K562 (cell line): Measurements from ENCODE around the gene LSM12. TPM values are rescaled to one million over a fixed set of nuclear protein-coding genes. Genes with fewer than 3 reads are reported as not detected.

Experiments
- ATF3 ChIP-seq, 2 experiments: fragments of 450-650 bp in 1 of 2; sonication (generic) in 1 of 2; formaldehyde crosslinking in 1 of 2; IDR thresholded peaks in 1 of 2; conservative IDR thresholded peaks in 1 of 2; 2 replicates each; pipeline versions ENCODE4 v1.6.1 to v1.8.1; 2016 to 2023; ENCODE audit warnings: mild to moderate bottlenecking in 2 of 2, moderate library complexity in 2 of 2, inconsistent platforms in 1 of 2, missing genetic modification reagents in 1 of 2
- CREB1 ChIP-seq, 2 experiments: sonication (generic) in 1 of 2; formaldehyde crosslinking in 1 of 2; IDR thresholded peaks; 2 replicates each; pipeline versions ENCODE4 v1.6.1 to v1.8.0; 2012 to 2022; ENCODE audit warnings: inconsistent platforms in 1 of 2, mild to moderate bottlenecking in 1 of 2, missing genetic modification reagents in 1 of 2, moderate library complexity in 1 of 2
- MCM3 ChIP-seq: fragments of 450-650 bp; IDR thresholded peaks from 2 replicates; pipeline ENCODE4 v1.6.1; 2016
- MCM7 ChIP-seq, 2 experiments: fragments of 450-650 bp; IDR thresholded peaks; 2 replicates each; pipeline ENCODE4 v1.6.1; 2016 to 2018
- NFIC ChIP-seq: fragments of 450-650 bp; IDR thresholded peaks from 2 replicates; pipeline ENCODE4 v1.6.1; 2017; ENCODE audit warnings: mild to moderate bottlenecking, inconsistent platforms
- NKRF ChIP-seq: fragments of 450-650 bp; IDR thresholded peaks from 2 replicates; pipeline ENCODE4 v1.6.1; 2016; ENCODE audit warnings: borderline replicate concordance
- RBM34 ChIP-seq: fragments of 200-400 bp; formaldehyde crosslinking; IDR thresholded peaks from 2 replicates; pipeline ENCODE4 v1.6.1; 2018; ENCODE audit warnings: low read length, borderline replicate concordance; ENCODE audit not compliant: insufficient read depth
- TFAP4 ChIP-seq: sonication (generic); formaldehyde crosslinking; IDR thresholded peaks from 2 replicates; pipeline ENCODE4 v1.8.0; 2022; ENCODE audit warnings: missing genetic modification reagents, mild to moderate bottlenecking, moderate library complexity, borderline replicate concordance
- USF2 ChIP-seq: sonication (generic); formaldehyde crosslinking; IDR thresholded peaks from 2 replicates; pipeline ENCODE4 v1.5.0; 2020; ENCODE audit warnings: missing genetic modification reagents
- ZBTB40 ChIP-seq, 2 experiments: fragments of 450-650 bp in 1 of 2; sonication (generic) in 1 of 2; formaldehyde crosslinking in 1 of 2; IDR thresholded peaks; 2 replicates each; pipeline versions ENCODE4 v1.7.1 to v1.9.0; 2016 to 2022; ENCODE audit warnings: inconsistent platforms in 1 of 2, mild to moderate bottlenecking in 1 of 2, missing genetic modification reagents in 1 of 2
- polyA plus RNA-seq, 8 experiments: library from polyadenylated mRNA; depleted of rRNA in 4 of 8; stranded (reverse) in 5 of 8; unstranded in 3 of 8; fragments of >200 nt; fragmentation: Nextera tagmentation in 2 of 8; fragmentation: Illumina TruSeq in 1 of 8; extraction: Ambion mirVana in 2 of 8; extraction: Trizol in 1 of 8; gene quantifications; 2 replicates each; pipeline versions ENCODE4 v1.2.1 to v1.2.3, GENCODE V29; 2011 to 2014; ENCODE audit warnings: inconsistent platforms in 1 of 8, missing spikeins in 1 of 8
- total RNA-seq, 7 experiments: library from RNA; depleted of rRNA in 6 of 7; stranded (reverse); fragments of >200 nt in 6 of 7; fragmentation: Illumina TruSeq in 2 of 7; extraction: Trizol in 2 of 7; gene quantifications; 2 replicates each; pipeline versions ENCODE4 v1.2.1 to v1.2.3, GENCODE V29; 2011 to 2021; ENCODE audit warnings: low replicate concordance in 1 of 7

The LSM12 gene
- total and polyA plus RNA-seq, 9 of the 15 experiments (the other 6 are each of a cell fraction or from before 2014, with no cell fraction given) = 53.0 to 258 (median 89.3) TPM

GRCh38 chr17:44086364-44087311, 20.2 kb upstream of the LSM12 start (continued):
- no peak for TF ChIP-seq ZBTB40 (IDR thresholded peaks at IDR 0.05)
- TF ChIP-seq ZBTB40 (CRISPR knock-in tag; IDR thresholded peaks at IDR 0.05) = no peak
- peak; percentile 56 for TF ChIP-seq ATF3 (IDR thresholded peaks at IDR 0.05)
- no peak for TF ChIP-seq ATF3 (CRISPR knock-in tag; conservative IDR thresholded peaks at IDR 0.05)
- no peak for TF ChIP-seq MCM7 (IDR thresholded peaks at IDR 0.05)
- TF ChIP-seq CREB1 (IDR thresholded peaks at IDR 0.05) = peak; percentile 30; the same call in 1 of the 2 replicates
- no peak for TF ChIP-seq CREB1 (CRISPR knock-in tag; IDR thresholded peaks at IDR 0.05)
- no peak for TF ChIP-seq NFIC
- no peak for TF ChIP-seq MCM3
- TF ChIP-seq USF2 = no peak
- peak; percentile 43; the same call in 1 of the 2 replicates for TF ChIP-seq NKRF
- no peak for TF ChIP-seq RBM34
- peak; percentile 50; the same call in 1 of the 2 replicates for TF ChIP-seq TFAP4 (CRISPR knock-in tag)
